Colonic mucosa (tissue), 4 donors: ENCODE results near the gene SORCS1. TPM values are rescaled to one million over a fixed set of nuclear protein-coding genes. Genes with fewer than 3 reads are reported as not detected.

Source experiments
- DNase-seq: peaks from one replicate; pipeline ENCODE4 v3.0.0-alpha.2; 2020
- H3K27ac ChIP-seq: fragments of 200-600 bp; one replicate; pipeline ENCODE4 v1.8.0; 2021
- H3K27me3 ChIP-seq: fragments of 200-600 bp; one replicate; pipeline ENCODE4 v1.8.0; 2021
- H3K36me3 ChIP-seq: fragments of 200-600 bp; one replicate; pipeline ENCODE4 v1.8.0; 2021
- H3K4me1 ChIP-seq: fragments of 200-600 bp; one replicate; pipeline ENCODE4 v1.8.0; 2021; ENCODE audit warnings: mild to moderate bottlenecking
- H3K4me3 ChIP-seq: fragments of 200-600 bp; one replicate; pipeline ENCODE4 v1.8.0; 2021
- H3K9ac ChIP-seq, 2 donors: one replicate each; pipeline ENCODE4 v1.7.0; 2013; ENCODE audit warnings: control low read depth in 2 of 2, low read depth in 2 of 2, low read length in 2 of 2
- H3K9me3 ChIP-seq: fragments of 200-600 bp; one replicate; pipeline ENCODE4 v1.8.0; 2021
- CTCF ChIP-seq: fragments of 200-600 bp; IDR thresholded peaks from one replicate; pipeline ENCODE4 v1.8.0; 2022; ENCODE audit warnings: antibody characterized with exemption, mild to moderate bottlenecking
- intact Hi-C: fragments of 100-400 bp; cut with DNase I; formaldehyde crosslinking; loops from one replicate; pipeline ENCODE4 v1.14.1; 2022
- total RNA-seq, 2 donors: library from RNA; stranded (reverse); fragmentation: NEBNext Ultra II Directional in 1 of 2; extraction: Animal tissue kit (Norgen Biotek cat#: 25700) in 1 of 2; gene quantifications; one replicate each; pipeline ENCODE4 v1.2.1, GENCODE V29; 2021
- donor health status: healthy.
- donor health status: DM: no; HTN: no; CAD: no.
- donor health status: DM: no; HTN: no; CAD: no.

Gene SORCS1
- total RNA-seq, 2 donors from 2014 or later = 0.40 to 1.6 TPM

GRCh38 chr10:106577756-106578155 is 586.8 kb downstream of the SORCS1 start:
- no peak for TF ChIP-seq CTCF
- no peak for DNase-seq
- Histone ChIP-seq H3K27me3 (no peaks in the 10 kb centered on the region), H3K9ac (no peak overlapping the region), H3K4me3 (no peak overlapping the region), H3K36me3 (no peaks in the 10 kb centered on the region), H3K27ac (no peak overlapping the region), H3K4me1 (no peaks in the 10 kb centered on the region), H3K9me3 (no peaks in the 10 kb centered on the region)
- intact Hi-C loops = no loop called here

GRCh38 chr10:106577266-106577665 is 587.2 kb downstream of the SORCS1 start:
- intact Hi-C loops = no loop called here
- Histone ChIP-seq H3K36me3 (no peaks in the 10 kb centered on the region), H3K9ac (no peak overlapping the region), H3K4me1 (no peaks in the 10 kb centered on the region), H3K4me3 (no peak overlapping the region), H3K27me3 (no peaks in the 10 kb centered on the region), H3K27ac (no peak overlapping the region), H3K9me3 (no peaks in the 10 kb centered on the region)
- DNase-seq = no peak
- TF ChIP-seq CTCF = no peak

- no peak for DNase-seq
- H3K27me3 ChIP-seq = no peaks in the 10 kb centered on the region
- no peak overlapping the region for H3K4me3 ChIP-seq
- no peak overlapping the region for H3K9ac ChIP-seq
- no peaks in the 10 kb centered on the region for H3K4me1 ChIP-seq
- no peak for TF ChIP-seq CTCF
- no peaks in the 10 kb centered on the region for H3K36me3 ChIP-seq
- H3K27ac ChIP-seq = no peak overlapping the region
- H3K9me3 ChIP-seq = no peaks in the 10 kb centered on the region
- intact Hi-C loops = no loop called here
Measured at GRCh38 chr10:106576534-106576933, 588.0 kb downstream of the SORCS1 start.

- H3K4me3 ChIP-seq = no peak overlapping the region
- no peaks in the 10 kb centered on the region for H3K4me1 ChIP-seq
- H3K27me3 ChIP-seq = no peaks in the 10 kb centered on the region
- no peaks in the 10 kb centered on the region for H3K9me3 ChIP-seq
- H3K27ac ChIP-seq = no peak overlapping the region
- intact Hi-C loops = no loop called here
- no peak for DNase-seq
- no peaks in the 10 kb centered on the region for H3K36me3 ChIP-seq
- no peak for TF ChIP-seq CTCF
- H3K9ac ChIP-seq = no peak overlapping the region
Measured at GRCh38 chr10:106573106-106573505, 591.4 kb downstream of the SORCS1 start.

DNA sequence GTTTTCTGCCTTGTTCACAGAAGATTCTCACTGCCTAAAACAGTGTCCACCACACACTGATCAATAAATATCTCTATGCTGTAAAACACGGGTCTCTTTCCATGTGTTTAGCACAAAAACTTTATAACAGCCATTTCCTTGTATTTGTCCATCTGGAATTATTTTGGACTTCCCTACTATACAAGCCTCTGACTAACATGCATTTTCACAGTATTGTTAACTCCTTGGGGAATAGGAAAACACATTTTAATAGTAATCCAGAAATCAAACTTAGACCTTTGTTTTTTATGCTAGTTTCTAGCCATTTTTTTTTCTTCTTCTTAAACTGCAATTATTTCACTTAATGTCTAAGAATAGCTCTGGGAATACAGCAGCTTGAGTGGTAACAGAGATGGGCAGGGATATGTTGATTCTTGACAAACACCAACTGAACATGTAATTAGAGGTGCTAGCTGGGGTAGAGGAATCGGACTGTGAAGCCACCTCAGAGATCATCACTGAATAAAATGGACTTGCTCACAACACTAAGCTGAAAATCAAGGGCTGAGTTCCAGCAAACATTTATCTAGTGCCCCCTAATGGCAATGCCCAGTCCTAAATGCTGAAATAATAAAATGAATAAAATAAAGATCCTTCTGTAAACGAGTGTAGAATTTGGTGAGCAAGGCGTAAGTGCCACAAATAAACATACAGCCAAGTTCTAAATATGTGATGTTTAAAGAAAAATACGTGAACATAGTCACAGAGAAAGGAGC is 593.1 kb downstream of the SORCS1 start:
- TF ChIP-seq CTCF = no peak
- Histone ChIP-seq H3K4me1 (no peaks in the 10 kb centered on the region), H3K9me3 (no peaks in the 10 kb centered on the region), H3K27me3 (no peaks in the 10 kb centered on the region), H3K4me3 (no peak overlapping the region), H3K36me3 (no peaks in the 10 kb centered on the region), H3K27ac (no peak overlapping the region), H3K9ac (no peak overlapping the region)
- intact Hi-C loops = no loop called here
- DNase-seq = no peak
